Glutamatergic neuron (in vitro differentiated cells): ENCODE results near the gene NRK. TPM values are rescaled to one million over a fixed set of nuclear protein-coding genes. Genes with fewer than 3 reads are reported as not detected.

Experiments used
- DNase-seq: peaks from one replicate; pipeline ENCODE4 v3.0.0; 2022
- H3K27ac Mint-ChIP-seq: one replicate; pipeline ENCODE4 v1.8.0; 2020; ENCODE audit warnings: mild to moderate bottlenecking, mixed read lengths, inconsistent platforms; ENCODE audit not compliant: unreplicated experiment
- H3K27me3 Mint-ChIP-seq: one replicate; pipeline ENCODE4 v1.8.0; 2020; ENCODE audit warnings: mild to moderate bottlenecking, moderate library complexity, mixed read lengths, inconsistent platforms; ENCODE audit not compliant: unreplicated experiment
- H3K36me3 Mint-ChIP-seq: one replicate; pipeline ENCODE4 v1.8.0; 2020; ENCODE audit warnings: mild to moderate bottlenecking, mixed read lengths, inconsistent platforms; ENCODE audit not compliant: unreplicated experiment
- H3K4me1 Mint-ChIP-seq: one replicate; pipeline ENCODE4 v1.8.0; 2020; ENCODE audit warnings: mild to moderate bottlenecking, low read depth, mixed read lengths, inconsistent platforms; ENCODE audit not compliant: unreplicated experiment
- H3K4me3 Mint-ChIP-seq: one replicate; pipeline ENCODE4 v1.8.0; 2020; ENCODE audit warnings: mild to moderate bottlenecking, mixed read lengths, inconsistent platforms; ENCODE audit not compliant: unreplicated experiment
- H3K9me3 Mint-ChIP-seq: one replicate; pipeline ENCODE4 v1.8.0; 2020; ENCODE audit warnings: mild to moderate bottlenecking, moderate library complexity, mixed read lengths, inconsistent platforms; ENCODE audit not compliant: unreplicated experiment
- total RNA-seq: library from RNA; stranded (reverse); fragmentation: NEBNext Ultra II Directional; extraction: Animal tissue kit (Norgen Biotek cat#: 25700); gene quantifications from one replicate; pipeline ENCODE4 v1.2.1, GENCODE V29; 2021; ENCODE audit not compliant: unreplicated experiment
- TF ChIP-seq, protein P1 (sequence below): fragments of 200-600 bp; sonication (generic); IDR thresholded peaks from one replicate; pipeline ENCODE4 v1.5.0; 2021; ENCODE audit not compliant: partially characterized antibody, unreplicated experiment

NRK gene
- total RNA-seq, 1 donor from 2014 or later: 0.29 TPM

DNA sequence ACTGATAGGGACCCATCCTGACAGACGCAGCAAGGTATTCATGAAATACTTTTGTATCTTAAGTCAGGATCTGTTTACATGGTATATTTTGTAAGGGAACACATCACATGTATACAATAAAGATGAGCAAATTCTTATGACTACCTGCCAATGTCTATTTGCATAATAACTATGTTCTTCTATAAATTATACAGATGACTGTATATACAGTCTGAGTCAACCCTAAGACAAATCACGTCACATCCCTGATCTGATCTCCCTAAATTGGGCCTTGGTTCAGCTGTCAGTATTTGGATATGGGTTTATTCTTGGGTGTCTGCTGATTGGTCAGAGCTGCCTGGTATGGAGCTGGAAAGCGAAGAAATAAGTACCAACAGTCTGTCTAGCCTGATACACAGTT is 122.9 kb downstream of the NRK start:
- Mint-ChIP-seq H3K27ac (no peak overlapping the region), H3K4me3 (no peak overlapping the region), H3K9me3 (no peaks in the 10 kb centered on the region), H3K36me3 (no peaks in the 10 kb centered on the region), H3K27me3 (no peaks in the 10 kb centered on the region), H3K4me1 (no peaks in the 10 kb centered on the region)
- TF ChIP-seq, protein P1, sequence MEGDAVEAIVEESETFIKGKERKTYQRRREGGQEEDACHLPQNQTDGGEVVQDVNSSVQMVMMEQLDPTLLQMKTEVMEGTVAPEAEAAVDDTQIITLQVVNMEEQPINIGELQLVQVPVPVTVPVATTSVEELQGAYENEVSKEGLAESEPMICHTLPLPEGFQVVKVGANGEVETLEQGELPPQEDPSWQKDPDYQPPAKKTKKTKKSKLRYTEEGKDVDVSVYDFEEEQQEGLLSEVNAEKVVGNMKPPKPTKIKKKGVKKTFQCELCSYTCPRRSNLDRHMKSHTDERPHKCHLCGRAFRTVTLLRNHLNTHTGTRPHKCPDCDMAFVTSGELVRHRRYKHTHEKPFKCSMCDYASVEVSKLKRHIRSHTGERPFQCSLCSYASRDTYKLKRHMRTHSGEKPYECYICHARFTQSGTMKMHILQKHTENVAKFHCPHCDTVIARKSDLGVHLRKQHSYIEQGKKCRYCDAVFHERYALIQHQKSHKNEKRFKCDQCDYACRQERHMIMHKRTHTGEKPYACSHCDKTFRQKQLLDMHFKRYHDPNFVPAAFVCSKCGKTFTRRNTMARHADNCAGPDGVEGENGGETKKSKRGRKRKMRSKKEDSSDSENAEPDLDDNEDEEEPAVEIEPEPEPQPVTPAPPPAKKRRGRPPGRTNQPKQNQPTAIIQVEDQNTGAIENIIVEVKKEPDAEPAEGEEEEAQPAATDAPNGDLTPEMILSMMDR: no peak
- DNase-seq: no peak

DNA sequence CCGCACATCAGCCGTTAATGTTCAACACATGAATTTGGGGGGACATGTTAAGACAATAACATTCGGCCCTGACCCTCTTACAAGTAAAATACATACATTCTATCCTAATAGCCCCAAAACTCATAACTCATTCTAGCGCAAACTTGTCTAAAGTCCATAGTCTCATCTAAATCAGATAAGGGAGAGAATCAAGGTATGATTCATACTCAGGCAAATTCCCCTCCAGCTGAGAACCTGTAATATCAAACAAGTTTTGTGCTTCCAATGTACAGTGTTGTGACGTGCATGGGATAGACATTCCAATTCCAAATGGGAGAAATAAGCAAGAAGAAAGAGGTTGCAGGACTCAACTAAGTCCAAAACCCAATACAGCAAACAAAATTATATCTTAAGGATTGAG is 147.1 kb downstream of the NRK start:
- no peaks in the 10 kb centered on the region for H3K36me3 Mint-ChIP-seq
- H3K27me3 Mint-ChIP-seq: no peaks in the 10 kb centered on the region
- DNase-seq: no peak
- no peaks in the 10 kb centered on the region for H3K9me3 Mint-ChIP-seq
- no peak overlapping the region for H3K4me3 Mint-ChIP-seq
- H3K27ac Mint-ChIP-seq: no peak overlapping the region
- H3K4me1 Mint-ChIP-seq: no peaks in the 10 kb centered on the region
- TF ChIP-seq, protein P1: no peak

DNA sequence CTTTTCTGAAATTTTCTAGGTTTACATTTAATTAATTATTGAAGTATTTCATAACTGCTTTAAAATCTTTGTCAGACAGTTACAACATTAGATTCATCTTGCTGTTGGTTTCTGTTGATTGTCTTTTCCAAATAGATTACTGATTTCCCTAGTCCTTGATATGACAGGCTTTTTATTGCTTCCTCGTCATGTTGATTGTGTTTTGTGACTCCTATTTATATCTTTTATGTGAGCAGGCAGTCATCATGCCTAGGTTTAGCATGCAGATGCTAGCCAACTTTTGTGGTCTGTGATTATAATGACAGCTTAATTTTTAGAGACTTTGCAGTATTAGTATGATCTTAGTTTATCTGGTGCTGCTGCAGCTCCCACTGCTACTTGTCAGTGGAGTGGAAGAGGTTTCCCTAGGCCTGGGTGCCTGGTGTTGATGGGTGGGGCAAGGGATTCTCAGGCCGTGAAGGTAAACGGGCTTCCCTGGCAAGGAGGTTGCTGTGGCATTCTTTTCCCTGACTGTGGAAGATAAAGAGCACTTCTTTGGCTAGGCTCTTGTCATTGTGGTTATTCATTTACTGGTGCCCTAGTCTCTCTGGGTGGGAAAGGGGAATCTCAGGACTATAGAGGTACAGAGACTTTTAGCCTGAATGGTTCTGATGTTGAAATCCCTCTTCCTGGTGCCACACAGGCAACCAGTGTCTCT is 150.5 kb downstream of the NRK start:
- Mint-ChIP-seq H3K36me3 (no peaks in the 10 kb centered on the region), H3K27ac (no peak overlapping the region), H3K9me3 (no peaks in the 10 kb centered on the region), H3K27me3 (no peaks in the 10 kb centered on the region), H3K4me3 (no peak overlapping the region), H3K4me1 (no peaks in the 10 kb centered on the region)
- TF ChIP-seq, protein P1: no peak
- DNase-seq: no peak

DNA sequence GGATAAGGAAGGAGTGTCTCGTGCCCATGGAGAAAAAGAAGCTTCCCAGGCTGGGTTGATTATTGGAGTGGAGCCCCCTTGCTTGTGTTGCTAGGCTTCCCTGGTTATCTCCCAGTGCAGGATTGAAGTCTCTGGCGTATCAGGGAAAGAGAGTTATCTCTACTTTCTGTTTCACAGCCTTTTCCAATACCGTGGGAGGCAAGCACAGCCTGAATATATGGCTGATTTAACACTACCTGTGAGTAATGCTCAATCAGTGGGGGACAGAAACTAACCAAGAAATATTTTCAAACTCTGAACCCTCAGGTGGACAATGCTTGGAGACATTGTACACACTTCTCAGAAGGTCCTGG is 151.0 kb downstream of the NRK start:
- no peaks in the 10 kb centered on the region for H3K36me3 Mint-ChIP-seq
- no peak for DNase-seq
- H3K27me3 Mint-ChIP-seq: no peaks in the 10 kb centered on the region
- no peaks in the 10 kb centered on the region for H3K4me1 Mint-ChIP-seq
- no peak overlapping the region for H3K4me3 Mint-ChIP-seq
- H3K9me3 Mint-ChIP-seq: no peaks in the 10 kb centered on the region
- H3K27ac Mint-ChIP-seq: no peak overlapping the region
- TF ChIP-seq, protein P1: no peak

DNA sequence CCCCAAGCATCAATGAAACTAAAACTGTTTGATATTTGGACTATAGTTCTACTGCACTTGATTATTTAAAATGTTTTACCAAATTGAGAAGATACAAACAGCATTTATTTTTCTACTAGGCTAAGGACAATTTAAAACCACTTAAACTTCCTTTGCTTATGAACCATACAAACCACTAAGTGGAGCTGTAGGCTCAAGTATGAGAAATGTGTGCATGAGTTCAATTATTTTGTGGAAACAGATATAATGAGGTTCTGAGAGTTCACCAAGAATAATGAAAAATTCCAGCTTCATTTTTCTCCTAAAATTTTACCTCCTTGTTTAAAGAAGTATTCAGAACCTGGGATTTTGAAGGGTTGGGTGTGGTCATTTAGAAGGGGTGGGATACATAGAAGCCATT is 153.0 kb downstream of the NRK start:
- TF ChIP-seq, protein P1: no peak
- no peak overlapping the region for H3K4me3 Mint-ChIP-seq
- no peaks in the 10 kb centered on the region for H3K9me3 Mint-ChIP-seq
- no peak for DNase-seq
- H3K27me3 Mint-ChIP-seq: no peaks in the 10 kb centered on the region
- H3K36me3 Mint-ChIP-seq: no peaks in the 10 kb centered on the region
- no peak overlapping the region for H3K27ac Mint-ChIP-seq
- no peaks in the 10 kb centered on the region for H3K4me1 Mint-ChIP-seq
